ENCODE results near the gene CTNNA3.

GRCh38 chr10:66882271-66882670, 813.7 kb downstream of the CTNNA3 start:
- TF ChIP-seq CTCF (tag by site-specific recombination; IDR thresholded peaks at IDR 0.05) (no peak), HOXA7 (CRISPR knock-in tag; IDR thresholded peaks at IDR 0.05; ENCODE audit: borderline replicate concordance) (no peak), ZNF274 (IDR thresholded peaks at IDR 0.05; ENCODE audit: low read length) (no peak), ZNF274 (tag by site-specific recombination; IDR thresholded peaks at IDR 0.05; ENCODE audit: borderline replicate concordance) (no peak), YY1 (tag by site-specific recombination; IDR thresholded peaks at IDR 0.05) (no peak), ZNF785 (tag by site-specific recombination; IDR thresholded peaks at IDR 0.05) (no peak), ZNF140 (tag by site-specific recombination; IDR thresholded peaks at IDR 0.05) (no peak)
